HG03060 (cell line): ENCODE data around the gene NRG2.

Experiments used
- ATAC-seq: cut with Tn5 transposase; IDR thresholded peaks from one replicate; pipeline ENCODE4 v1.9.1; 2021; ENCODE audit warnings: low read depth, moderate number of reproducible peaks; ENCODE audit not compliant: unreplicated experiment

Gene NRG2

GRCh38 chr5:140042643-140043507, at the start of gene NRG2:
NRG2 (minus strand) TSS chr5:140043299.
- ATAC-seq: no peak

DNA sequence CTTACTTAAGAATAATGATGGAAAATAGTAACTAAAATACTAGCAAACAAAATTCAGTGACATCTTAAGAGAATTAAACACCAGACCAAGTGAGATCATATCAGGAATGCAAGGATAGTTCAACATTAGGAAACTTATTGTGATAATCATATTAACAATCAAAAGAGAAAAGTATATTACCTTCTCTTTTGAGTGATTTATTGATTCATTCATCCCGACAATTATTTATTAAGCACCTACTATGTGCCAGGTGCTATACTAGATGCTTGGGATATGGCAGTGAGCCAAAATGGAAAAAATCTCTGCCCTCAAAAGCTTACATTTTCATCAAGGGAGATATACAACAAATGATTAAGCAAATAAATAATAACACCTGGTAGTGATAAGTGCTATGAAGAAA, 47.2 kb upstream of the NRG2 start:
- ATAC-seq: no peak

GRCh38 chr5:140084541-140084940, 41.4 kb upstream of the NRG2 start:
- no peak for ATAC-seq

- no peak for ATAC-seq
These were observed 40.6 kb upstream of the NRG2 start for GRCh38 chr5:140083650-140084049.

GRCh38 chr5:140083120-140083519, 40.0 kb upstream of the NRG2 start:
- ATAC-seq: no peak

DNA sequence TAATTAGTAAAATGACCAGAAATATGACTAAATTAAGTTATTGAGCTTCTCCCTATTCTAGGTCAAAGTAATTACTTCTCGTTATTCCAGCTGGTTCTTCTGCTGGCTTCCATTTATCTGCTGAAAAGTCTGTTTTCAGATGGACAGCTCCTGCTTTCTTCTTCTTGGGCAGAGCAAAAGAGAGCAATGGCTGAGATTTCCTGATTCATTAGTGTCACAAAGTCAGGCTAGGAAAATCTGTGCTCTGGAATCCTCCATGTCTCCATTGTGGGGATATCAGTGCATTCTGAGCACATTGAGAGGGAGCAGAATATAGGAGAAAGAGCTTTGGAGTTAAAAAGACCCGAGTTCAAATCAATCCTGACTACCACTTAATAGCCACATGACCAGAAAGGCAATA, 33.7 kb upstream of the NRG2 start:
- ATAC-seq: no peak

- no peak for ATAC-seq
These were observed 33.0 kb upstream of the NRG2 start for GRCh38 chr5:140076142-140076541.

GRCh38 chr5:140075371-140075770, 32.3 kb upstream of the NRG2 start:
- no peak for ATAC-seq

DNA sequence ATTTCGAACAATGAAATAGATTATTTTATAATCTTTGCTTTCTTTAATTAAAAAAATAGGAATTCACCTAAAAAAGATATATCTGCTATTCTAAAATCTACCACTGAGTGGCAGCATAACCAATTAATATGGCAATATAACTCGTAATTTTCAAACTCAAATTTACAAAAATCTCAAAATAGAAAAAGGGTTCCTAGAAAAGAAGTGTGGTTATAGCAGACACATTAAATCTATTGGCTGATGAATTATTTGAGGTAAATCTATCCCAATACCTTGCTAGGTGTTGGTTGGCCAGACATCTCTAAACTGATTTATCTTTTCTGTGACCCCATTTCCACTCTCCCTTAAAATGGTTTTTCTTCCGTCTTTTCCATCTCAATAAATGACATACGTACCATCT, 30.2 kb upstream of the NRG2 start:
- no peak for ATAC-seq

- no peak for ATAC-seq
These were observed 29.7 kb upstream of the NRG2 start for GRCh38 chr5:140072812-140073211.

DNA sequence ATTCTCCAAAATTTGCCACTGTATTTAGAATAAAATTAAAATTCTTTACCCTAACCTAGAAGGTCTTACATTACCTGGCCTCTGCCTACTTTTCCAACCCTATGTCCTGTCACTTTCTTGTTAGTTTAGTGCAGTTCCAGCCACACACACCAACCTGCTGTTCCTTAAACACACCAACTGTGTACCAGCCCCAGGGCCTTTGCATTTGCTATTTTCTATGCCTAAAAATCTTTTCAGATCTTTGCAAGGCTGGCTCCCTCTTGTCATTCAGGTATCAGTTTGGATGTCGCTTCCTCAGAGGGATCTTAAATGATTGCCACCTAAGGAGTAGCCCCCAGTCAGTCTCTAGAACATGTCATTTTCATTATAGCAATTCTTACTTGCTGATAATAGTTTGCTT, 17.7 kb upstream of the NRG2 start:
- ATAC-seq: no peak

- no peak for ATAC-seq
These were observed 15.3 kb upstream of the NRG2 start for GRCh38 chr5:140058212-140058932.

DNA sequence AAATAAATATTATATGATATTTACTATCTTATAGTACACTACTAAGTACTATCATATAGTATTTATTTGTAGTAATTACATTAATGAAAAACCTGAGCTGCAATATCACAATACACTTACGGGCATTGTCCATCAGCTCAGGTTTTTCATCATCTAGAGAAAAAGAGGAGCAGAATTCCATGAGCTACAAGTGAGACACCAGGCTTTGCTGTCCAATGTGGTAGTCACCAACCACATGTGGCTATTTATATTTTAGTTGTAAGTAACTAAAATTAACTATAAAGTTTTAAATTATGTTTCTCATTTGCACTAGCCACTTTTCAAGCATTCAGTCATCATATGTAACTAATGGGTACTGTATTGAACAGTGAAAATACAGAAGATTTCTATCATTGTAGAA, 13.8 kb upstream of the NRG2 start:
- no peak for ATAC-seq

DNA sequence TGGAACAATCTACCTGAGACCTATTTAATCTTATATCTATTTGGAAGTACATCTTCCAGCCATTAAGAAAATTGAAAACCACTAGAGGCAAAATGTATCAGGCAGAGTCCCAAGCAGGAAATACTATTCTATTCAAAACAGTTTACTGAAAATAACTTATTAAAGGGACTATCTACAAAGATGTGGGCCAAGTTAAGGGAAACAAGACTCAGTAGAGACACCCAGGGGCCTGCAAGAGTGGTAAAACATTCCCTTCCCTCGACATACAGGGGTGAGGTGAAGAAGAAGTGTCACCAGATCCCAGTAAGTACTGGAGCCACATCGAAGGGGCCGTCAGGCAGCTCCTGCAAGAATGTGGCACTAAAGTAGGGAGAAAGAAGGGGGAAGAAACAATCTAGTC, 12.1 kb upstream of the NRG2 start:
- no peak for ATAC-seq

DNA sequence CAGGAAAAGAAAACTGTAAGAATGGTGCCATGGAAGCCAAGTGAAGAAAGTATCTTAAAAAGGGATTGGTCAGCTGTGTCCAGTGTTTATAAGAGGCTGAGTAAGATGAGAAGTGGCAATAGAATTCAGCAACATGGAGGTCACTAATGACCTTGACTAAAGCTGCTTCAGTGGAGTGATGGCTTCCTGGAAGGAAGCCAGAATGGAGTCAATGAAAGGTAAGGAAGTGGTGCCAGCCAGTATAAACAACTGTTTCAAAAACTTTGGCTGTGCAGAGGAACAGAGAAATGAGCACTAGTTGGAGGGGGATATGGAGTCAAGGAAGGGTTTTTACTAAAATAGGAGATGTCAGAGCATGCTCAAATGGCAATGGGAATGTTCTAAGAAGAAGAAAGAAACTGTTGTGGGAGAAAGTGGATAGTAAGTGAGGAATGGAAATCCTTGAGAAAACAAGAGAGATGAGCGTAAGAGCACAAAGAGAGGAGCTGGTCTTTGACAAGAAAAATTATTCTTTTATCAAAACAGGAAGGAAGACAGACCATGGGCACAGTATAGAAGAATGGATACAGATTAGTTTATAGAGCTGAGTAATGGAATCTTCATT, 11.1 kb upstream of the NRG2 start:
- ATAC-seq: no peak

GRCh38 chr5:140051950-140052349, 8.9 kb upstream of the NRG2 start:
- no peak for ATAC-seq

DNA sequence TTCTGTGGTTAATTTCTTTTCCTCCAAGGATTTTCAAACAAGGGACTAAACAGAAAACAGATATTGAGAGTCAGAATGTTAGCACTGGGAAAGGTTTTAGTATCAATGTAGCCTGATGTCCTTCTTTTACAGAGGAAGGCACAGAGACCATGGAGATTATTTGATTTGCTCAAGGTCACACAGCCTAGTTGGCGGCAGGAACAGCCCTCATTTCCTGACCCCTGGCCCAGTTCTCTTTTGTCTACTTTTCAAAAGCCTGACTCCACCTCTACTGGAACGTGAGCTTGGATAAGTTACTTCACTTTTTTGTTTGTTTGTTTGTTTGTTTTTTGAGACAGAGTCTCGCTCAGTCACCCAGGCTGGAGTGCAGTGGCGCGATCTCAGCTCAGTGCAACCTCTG, 6.6 kb upstream of the NRG2 start:
- no peak for ATAC-seq

GRCh38 chr5:140049205-140049604, 6.1 kb upstream of the NRG2 start:
- ATAC-seq: no peak

GRCh38 chr5:140044041-140044440, 942 bp upstream of the NRG2 start:
- no peak for ATAC-seq

GRCh38 chr5:140043508-140043872, 391 bp upstream of the NRG2 start:
- ATAC-seq: no peak

DNA sequence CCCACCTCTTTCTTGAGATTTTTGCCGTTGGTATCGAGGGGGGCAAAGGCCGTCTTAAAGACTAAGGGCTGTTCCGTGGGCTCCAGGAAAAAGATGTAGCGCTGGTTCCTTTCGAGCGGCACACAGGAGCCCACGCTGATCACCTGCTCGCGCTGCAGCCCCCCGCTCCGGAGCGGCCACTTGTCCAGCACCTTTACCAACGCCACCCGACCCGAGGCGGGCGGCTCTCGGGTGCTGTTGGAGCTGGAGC, 781 bp downstream of the NRG2 start:
- no peak for ATAC-seq
